OCI-LY7 (cell line): ENCODE measurements around the gene RASL11A. TPM values are rescaled to one million over a fixed set of nuclear protein-coding genes. Genes with fewer than 3 reads are reported as not detected.

Source experiments
- BruUV-seq: library from RNA; stranded (reverse); fragments of 400-500 nt; replicated peaks from 2 replicates; lab custom pipeline; 2021; lab: Mats Ljungman, UMichigan
- CTCF ChIA-PET: fragments of 300-600 bp; sonication (Branson Sonifier 250); formaldehyde crosslinking; loops from one replicate; lab custom pipeline; 2022; ENCODE audit warnings: antibody characterized with exemption; ENCODE audit not compliant: unreplicated experiment; lab: Charles Lee
- POLR2A ChIA-PET: fragments of 300-600 bp; sonication (Branson Sonifier 250); formaldehyde crosslinking; loops from one replicate; lab custom pipeline; 2022; ENCODE audit warnings: antibody characterized with exemption; lab: Charles Lee
- DNase-seq: peaks from one replicate; pipeline ENCODE4 v3.0.0-alpha.2; 2015; ENCODE audit warnings: low spot score
- H2AFZ ChIP-seq: fragments of 200-600 bp; sonication (generic), shearing (Covaris generic); 2 replicates; pipeline ENCODE4 v1.6.1; 2014; ENCODE audit warnings: mild to moderate bottlenecking, antibody characterized with exemption, low read length, moderate library complexity
- H3K27ac ChIP-seq: fragments of 200-600 bp; sonication (generic); 2 replicates; pipeline ENCODE4 v1.5.1; 2014; ENCODE audit warnings: mixed run types, low read depth, mild to moderate bottlenecking, moderate library complexity, low read length, inconsistent platforms; ENCODE audit not compliant: poor library complexity, severe bottlenecking
- H3K36me3 ChIP-seq: fragments of 200-600 bp; sonication (generic); 2 replicates; pipeline ENCODE4 v1.6.1; 2014; ENCODE audit warnings: mild to moderate bottlenecking, antibody characterized with exemption, low read length, moderate library complexity, mixed read lengths; ENCODE audit not compliant: insufficient read depth
- H3K4me1 ChIP-seq: fragments of 200-600 bp; sonication (generic); 2 replicates; pipeline ENCODE4 v1.5.1; 2014; ENCODE audit warnings: mild to moderate bottlenecking, low read length; ENCODE audit not compliant: insufficient read depth, poor library complexity, severe bottlenecking
- H3K4me2 ChIP-seq: fragments of 200-600 bp; sonication (generic); 2 replicates; pipeline ENCODE4 v1.6.1; 2014; ENCODE audit warnings: mild to moderate bottlenecking, low read length
- H3K4me3 ChIP-seq: fragments of 200-600 bp; sonication (generic); 2 replicates; pipeline ENCODE4 v1.5.1; 2014; ENCODE audit warnings: mild to moderate bottlenecking, low read depth, low read length; ENCODE audit not compliant: poor library complexity, severe bottlenecking
- H3K79me2 ChIP-seq: fragments of 200-600 bp; sonication (generic); 2 replicates; pipeline ENCODE4 v1.6.1; 2016; ENCODE audit warnings: low read depth, mild to moderate bottlenecking, low read length, moderate library complexity, mixed read lengths; ENCODE audit not compliant: insufficient read depth
- H3K9me2 ChIP-seq: fragments of 200-600 bp; sonication (generic); 2 replicates; pipeline ENCODE4 v1.6.1; 2016; ENCODE audit warnings: mild to moderate bottlenecking, low read length, mixed read lengths; ENCODE audit not compliant: insufficient read depth
- H3K9me3 ChIP-seq: fragments of 200-600 bp; sonication (generic); 2 replicates; pipeline ENCODE4 v1.6.1; 2014; ENCODE audit warnings: mild to moderate bottlenecking, mixed run types, low read length, mixed read lengths
- H4K20me1 ChIP-seq: fragments of 200-600 bp; sonication (generic); 2 replicates; pipeline ENCODE4 v1.6.1; 2014; ENCODE audit warnings: mild to moderate bottlenecking, antibody characterized with exemption, low read length, moderate library complexity, mixed read lengths; ENCODE audit not compliant: insufficient read depth
- CTCF ChIP-seq: fragments of 200-600 bp; sonication (generic); conservative IDR thresholded peaks from 2 replicates; pipeline ENCODE4 v1.5.1; 2014; ENCODE audit warnings: mild to moderate bottlenecking, antibody characterized with exemption, low read length, moderate library complexity, mixed read lengths
- EZH2phosphoT487 ChIP-seq: fragments of 200-600 bp; sonication (generic); IDR thresholded peaks from 2 replicates; pipeline ENCODE4 v1.6.1; 2018; ENCODE audit warnings: low read depth, borderline replicate concordance, mild to moderate bottlenecking, mixed run types, antibody characterized with exemption, low read length, moderate library complexity, mixed read lengths
- intact Hi-C: fragments of 100-400 bp; cut with micrococcal nuclease; formaldehyde crosslinking; loops from one replicate; pipeline ENCODE4 v1.10.0; 2022; ENCODE audit not compliant: unreplicated experiment
- total RNA-seq, 2 experiments: library from RNA; depleted of rRNA in 1 of 2; stranded (reverse); fragments of >200 nt in 1 of 2; shearing (Covaris generic) in 1 of 2; gene quantifications; 2 replicates each; pipeline ENCODE4 v1.2.3, GENCODE V29; 2014 to 2022

RASL11A gene
- total RNA-seq, 2 experiments from 2014 or later, result 1.3 to 2.4 TPM

DNA sequence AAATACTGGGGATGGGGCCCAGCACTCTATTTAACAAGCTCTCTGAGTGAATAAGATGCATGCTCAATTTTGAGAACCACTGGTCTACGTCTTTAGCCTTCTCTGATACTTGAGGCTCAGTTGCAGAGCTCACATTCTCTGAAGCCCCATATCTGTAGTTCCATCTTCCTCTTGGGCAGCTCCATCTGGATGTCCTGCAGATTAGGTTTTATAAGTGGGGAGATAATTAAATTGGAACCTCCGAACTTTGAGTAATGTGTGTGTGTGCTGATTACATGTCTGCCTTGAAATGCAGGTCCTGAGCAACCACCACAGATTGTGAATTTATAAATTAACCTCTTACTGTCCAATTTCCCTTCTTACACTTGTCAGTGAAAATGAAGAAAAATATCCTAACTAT lies 7.2 kb upstream of the RASL11A start:
- 0 out of 2 replicates have a peak overlapping the region, but pooled peaks have one; percentile 5 for H3K4me2 ChIP-seq
- CTCF ChIA-PET, result no interaction called here
- intact Hi-C loops, result no loop called here
- no peak for DNase-seq
- H3K27ac ChIP-seq, result no peak overlapping the region
- peaks cover 12% of the 10 kb centered on the region; the same call in 1 of the 2 replicates for H4K20me1 ChIP-seq
- BruUV-seq, result no TSS peak
- peaks cover 44% of the 10 kb centered on the region for H3K4me1 ChIP-seq
- no peak overlapping the region for H3K4me3 ChIP-seq
- H3K9me3 ChIP-seq, result no peaks in the 10 kb centered on the region
- no peaks in the 10 kb centered on the region for H3K9me2 ChIP-seq
- POLR2A ChIA-PET, result no interaction called here
- peaks cover 7% of the 10 kb centered on the region; the same call in 1 of the 2 replicates for H3K79me2 ChIP-seq
- no peak overlapping the region for H2AFZ ChIP-seq
- no peak for TF ChIP-seq CTCF
- no peak for TF ChIP-seq EZH2phosphoT487
- H3K36me3 ChIP-seq, result peaks cover 42% of the 10 kb centered on the region

DNA sequence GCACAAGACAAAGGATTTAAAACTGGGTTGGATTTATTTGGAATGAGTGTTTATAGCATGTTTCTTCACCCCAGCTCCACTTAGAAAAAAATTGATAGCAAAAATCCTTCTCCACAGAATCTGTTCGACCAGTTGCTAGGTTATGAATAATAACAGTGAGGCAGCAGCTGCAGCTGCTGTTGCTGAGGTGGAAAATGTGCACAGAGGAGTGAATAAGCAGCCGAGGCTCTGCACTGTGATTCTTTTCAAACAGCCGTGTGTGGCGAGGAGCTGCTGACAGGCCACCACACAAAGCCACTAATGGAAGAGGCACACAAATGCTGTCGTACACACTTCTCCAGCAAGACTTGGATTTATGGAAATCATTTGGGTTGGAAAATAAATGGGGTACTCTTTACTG lies 6.4 kb upstream of the RASL11A start:
- no peak for TF ChIP-seq EZH2phosphoT487
- no peak for TF ChIP-seq CTCF
- no peaks in the 10 kb centered on the region for H3K9me2 ChIP-seq
- H3K4me3 ChIP-seq, result no peak overlapping the region
- intact Hi-C loops, result no loop called here
- H3K4me1 ChIP-seq, result peaks cover 36% of the 10 kb centered on the region
- no peak overlapping the region for H2AFZ ChIP-seq
- 0 out of 2 replicates have a peak overlapping the region, but pooled peaks have one; percentile 5 for H3K4me2 ChIP-seq
- DNase-seq, result peak; percentile 51
- CTCF ChIA-PET, result no interaction called here
- no peak overlapping the region for H3K27ac ChIP-seq
- no TSS peak for BruUV-seq
- H3K9me3 ChIP-seq, result no peaks in the 10 kb centered on the region
- H3K36me3 ChIP-seq, result peaks cover 35% of the 10 kb centered on the region
- peaks cover 4% of the 10 kb centered on the region; the same call in 1 of the 2 replicates for H3K79me2 ChIP-seq
- POLR2A ChIA-PET, result no interaction called here
- peaks cover 5% of the 10 kb centered on the region; the same call in 1 of the 2 replicates for H4K20me1 ChIP-seq

DNA sequence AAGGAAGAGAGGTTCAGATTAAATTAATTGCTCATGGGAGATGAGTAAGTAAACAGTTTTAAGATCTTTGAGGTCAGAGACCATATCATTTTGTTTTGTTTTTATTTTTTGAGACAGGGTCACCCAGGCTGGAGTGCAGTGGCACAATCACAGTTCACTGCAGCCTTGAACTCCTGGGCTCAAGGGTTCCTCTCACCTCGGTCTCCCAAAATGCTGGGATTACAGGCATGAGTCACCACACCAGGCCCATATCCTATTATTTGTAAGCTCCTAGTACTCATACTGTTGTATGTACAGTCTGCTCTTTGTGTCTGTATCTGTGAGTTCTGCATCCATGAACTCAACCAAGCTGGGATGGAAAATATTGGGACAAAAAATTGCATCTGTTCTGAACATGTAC lies 6.0 kb upstream of the RASL11A start:
- Histone ChIP-seq H4K20me1 (0 out of 2 replicates have a peak, but pooled peaks cover under 1% of the 10 kb centered on the region), H3K4me2 (no peak overlapping the region), H3K9me2 (no peaks in the 10 kb centered on the region), H3K36me3 (peaks cover 30% of the 10 kb centered on the region), H3K27ac (no peak overlapping the region), H3K4me3 (no peak overlapping the region), H3K4me1 (peaks cover 32% of the 10 kb centered on the region), H3K79me2 (no peaks in the 10 kb centered on the region), H2AFZ (no peak overlapping the region), H3K9me3 (no peaks in the 10 kb centered on the region)
- intact Hi-C loops, result no loop called here
- no peak for DNase-seq
- CTCF ChIA-PET, result no interaction called here
- TF ChIP-seq CTCF (no peak), EZH2phosphoT487 (no peak)
- no TSS peak for BruUV-seq
- POLR2A ChIA-PET, result interaction anchor here (1.3 kb wide), 1 partner anchor 10 kb away, joined by 3 read pairs; no protein-coding TSS in a partner anchor
